Lower lobe of right lung (tissue), 2 donors: ENCODE measurements around the gene SCAMP5. TPM values are rescaled to one million over a fixed set of nuclear protein-coding genes. Genes with fewer than 3 reads are reported as not detected.

Experiments used
- ATAC-seq, 2 donors: fragments of 200-7000 bp; cut with Tn5 transposase; one replicate each; pipeline ENCODE4 v1.9.1; 2020 to 2022; ENCODE audit warnings: mild to moderate bottlenecking in 2 of 2, moderate library complexity in 2 of 2
- DNase-seq: peaks from one replicate; pipeline ENCODE4 v3.0.0-alpha.2; 2020
- H3K27ac ChIP-seq: fragments of 200-600 bp; one replicate; pipeline ENCODE4 v1.8.0; 2022
- H3K27me3 ChIP-seq: fragments of 200-600 bp; one replicate; pipeline ENCODE4 v1.8.0; 2022; ENCODE audit warnings: low read depth
- H3K36me3 ChIP-seq: fragments of 200-600 bp; one replicate; pipeline ENCODE4 v1.8.0; 2022; ENCODE audit warnings: mild to moderate bottlenecking
- H3K4me1 ChIP-seq: fragments of 200-600 bp; one replicate; pipeline ENCODE4 v1.8.0; 2022
- H3K4me3 ChIP-seq: fragments of 200-600 bp; one replicate; pipeline ENCODE4 v1.8.0; 2022; ENCODE audit warnings: mild to moderate bottlenecking
- H3K9me3 ChIP-seq: fragments of 200-600 bp; one replicate; pipeline ENCODE4 v1.8.0; 2022
- intact Hi-C: fragments of 100-400 bp; cut with DNase I; formaldehyde crosslinking; loops from one replicate; pipeline ENCODE4 v1.11.0; 2022
- total RNA-seq: library from RNA; stranded (reverse); fragmentation: NEBNext Ultra II Directional; extraction: Animal tissue kit (Norgen Biotek cat#: 25700); gene quantifications from one replicate; pipeline ENCODE4 v1.2.1, GENCODE V29; 2021
- TF ChIP-seq, protein P1 (sequence below): fragments of 200-600 bp; IDR thresholded peaks from one replicate; pipeline ENCODE4 v1.8.0; 2022; ENCODE audit warnings: antibody characterized with exemption, mild to moderate bottlenecking
- donor health status: DM: no; HTN: yes; CAD: no; lungs with severe emphysema.

The SCAMP5 gene
- total RNA-seq, 1 donor from 2014 or later, result 1.9 TPM

DNA sequence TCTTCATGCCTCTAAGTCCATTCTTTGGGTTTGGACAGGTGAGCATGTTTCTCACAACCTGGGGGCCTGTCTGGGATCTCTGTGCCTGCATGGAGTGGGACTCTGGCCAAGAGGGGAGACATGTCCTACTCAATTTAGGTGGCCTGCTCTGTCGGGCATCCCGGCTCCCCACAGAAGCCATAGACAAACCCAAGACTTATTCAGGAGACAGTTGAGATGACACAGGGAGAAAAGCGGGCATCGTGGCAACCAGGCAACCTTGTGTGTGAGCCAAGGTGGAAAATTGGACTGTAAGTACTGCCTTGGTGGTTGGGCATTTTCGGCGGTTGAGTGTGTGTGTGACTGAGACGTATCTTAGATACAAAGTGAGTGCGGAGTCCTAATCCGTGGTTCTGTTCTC lies 68.5 kb downstream of the SCAMP5 start:
- TF ChIP-seq, protein P1, sequence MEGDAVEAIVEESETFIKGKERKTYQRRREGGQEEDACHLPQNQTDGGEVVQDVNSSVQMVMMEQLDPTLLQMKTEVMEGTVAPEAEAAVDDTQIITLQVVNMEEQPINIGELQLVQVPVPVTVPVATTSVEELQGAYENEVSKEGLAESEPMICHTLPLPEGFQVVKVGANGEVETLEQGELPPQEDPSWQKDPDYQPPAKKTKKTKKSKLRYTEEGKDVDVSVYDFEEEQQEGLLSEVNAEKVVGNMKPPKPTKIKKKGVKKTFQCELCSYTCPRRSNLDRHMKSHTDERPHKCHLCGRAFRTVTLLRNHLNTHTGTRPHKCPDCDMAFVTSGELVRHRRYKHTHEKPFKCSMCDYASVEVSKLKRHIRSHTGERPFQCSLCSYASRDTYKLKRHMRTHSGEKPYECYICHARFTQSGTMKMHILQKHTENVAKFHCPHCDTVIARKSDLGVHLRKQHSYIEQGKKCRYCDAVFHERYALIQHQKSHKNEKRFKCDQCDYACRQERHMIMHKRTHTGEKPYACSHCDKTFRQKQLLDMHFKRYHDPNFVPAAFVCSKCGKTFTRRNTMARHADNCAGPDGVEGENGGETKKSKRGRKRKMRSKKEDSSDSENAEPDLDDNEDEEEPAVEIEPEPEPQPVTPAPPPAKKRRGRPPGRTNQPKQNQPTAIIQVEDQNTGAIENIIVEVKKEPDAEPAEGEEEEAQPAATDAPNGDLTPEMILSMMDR, result no peak
- intact Hi-C loops, result no loop called here
- no peak for DNase-seq
- no peak for ATAC-seq
- Histone ChIP-seq H3K27me3 (no peaks in the 10 kb centered on the region), H3K4me1 (peaks cover 35% of the 10 kb centered on the region), H3K36me3 (no peaks in the 10 kb centered on the region), H3K9me3 (no peaks in the 10 kb centered on the region), H3K27ac (no peak overlapping the region), H3K4me3 (no peak overlapping the region)

DNA sequence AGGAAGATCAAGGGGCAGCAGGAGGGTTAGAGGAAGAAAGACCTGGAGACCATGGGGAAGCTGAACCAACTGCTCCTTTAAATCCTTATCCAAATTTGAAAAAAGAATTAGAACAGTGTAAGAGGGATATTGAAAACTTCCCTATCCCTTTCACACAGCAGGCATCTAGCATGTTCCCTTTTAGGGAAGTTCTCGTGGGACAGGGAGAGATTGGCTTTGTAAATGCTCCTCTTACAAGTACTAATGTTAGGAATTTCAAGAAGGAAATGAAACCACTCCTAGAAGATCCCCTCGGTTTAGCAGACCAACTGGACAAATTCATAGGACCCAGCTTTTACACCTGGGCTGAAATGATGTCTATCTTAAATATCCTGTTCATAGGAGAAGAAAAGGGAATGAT lies 69.5 kb downstream of the SCAMP5 start:
- H3K27ac ChIP-seq, result no peak overlapping the region
- TF ChIP-seq, protein P1, result no peak
- H3K9me3 ChIP-seq, result no peaks in the 10 kb centered on the region
- ATAC-seq (no peak), DNase-seq (no peak)
- H3K4me1 ChIP-seq, result peaks cover 39% of the 10 kb centered on the region
- H3K27me3 ChIP-seq, result no peaks in the 10 kb centered on the region
- H3K36me3 ChIP-seq, result no peaks in the 10 kb centered on the region
- H3K4me3 ChIP-seq, result no peak overlapping the region
- intact Hi-C loops, result no loop called here

DNA sequence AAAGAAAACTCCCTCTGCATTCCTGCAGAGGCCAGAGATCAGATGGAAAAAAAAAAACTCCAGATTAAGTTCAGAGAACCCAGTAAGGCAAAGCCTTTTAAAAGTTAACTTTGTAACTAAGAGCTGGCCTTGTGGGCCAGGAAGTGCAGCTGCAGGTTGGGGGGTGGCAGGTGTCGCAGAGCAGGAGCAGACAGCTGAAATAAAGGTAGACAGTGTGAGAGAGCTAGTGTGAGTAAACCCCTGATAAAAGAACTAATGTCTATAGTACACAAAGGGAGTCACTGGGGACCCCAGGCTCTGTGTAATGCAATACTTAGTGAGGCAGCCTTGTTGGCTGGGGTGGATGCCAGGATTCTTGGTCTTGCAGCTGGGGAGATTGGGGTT lies 70.1 kb downstream of the SCAMP5 start:
- TF ChIP-seq, protein P1, result no peak
- no peaks in the 10 kb centered on the region for H3K36me3 ChIP-seq
- H3K27ac ChIP-seq, result no peak overlapping the region
- intact Hi-C loops, result no loop called here
- no peak for ATAC-seq
- H3K27me3 ChIP-seq, result no peaks in the 10 kb centered on the region
- H3K4me3 ChIP-seq, result no peak overlapping the region
- no peak for DNase-seq
- H3K9me3 ChIP-seq, result no peaks in the 10 kb centered on the region
- H3K4me1 ChIP-seq, result peaks cover 42% of the 10 kb centered on the region

DNA sequence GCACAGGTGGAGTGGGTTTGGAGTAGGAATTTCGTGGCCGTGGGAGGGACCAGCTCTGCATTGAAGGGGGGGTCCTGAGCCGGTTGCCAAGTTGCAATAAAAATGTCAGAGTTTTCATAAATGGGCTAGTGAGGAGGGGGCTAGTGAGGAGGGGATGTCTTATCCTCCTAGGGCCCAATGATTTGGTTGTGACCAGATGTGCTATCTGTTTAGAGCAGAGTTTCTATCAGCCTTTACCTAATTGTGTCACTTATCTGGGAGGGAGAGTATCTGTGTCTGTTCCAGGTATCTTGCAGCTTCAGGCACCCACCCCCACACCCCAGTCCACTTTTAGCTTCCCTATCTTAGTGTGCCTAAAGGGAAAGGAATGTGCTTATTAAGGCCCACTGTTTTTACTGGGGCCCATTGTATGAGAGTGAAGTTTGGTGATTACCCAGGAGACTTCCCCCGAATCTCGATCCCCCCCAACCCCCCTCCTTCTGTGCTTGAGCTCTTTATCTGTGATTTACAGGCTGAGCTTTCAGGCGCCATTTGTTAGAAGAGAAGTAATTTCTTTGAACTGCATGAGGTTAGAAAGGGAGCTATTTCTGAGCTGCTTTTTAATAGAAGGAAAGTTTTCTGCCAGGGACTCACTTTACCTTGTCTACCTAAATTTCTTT lies 70.6 kb downstream of the SCAMP5 start:
- TF ChIP-seq, protein P1, result no peak
- H3K27me3 ChIP-seq, result no peaks in the 10 kb centered on the region
- ATAC-seq, result peak in 1 of 2 donors; percentile 31
- peaks cover 42% of the 10 kb centered on the region for H3K4me1 ChIP-seq
- no peak overlapping the region for H3K27ac ChIP-seq
- no peak for DNase-seq
- intact Hi-C loops, result no loop called here
- H3K4me3 ChIP-seq, result no peak overlapping the region
- no peaks in the 10 kb centered on the region for H3K9me3 ChIP-seq
- H3K36me3 ChIP-seq, result no peaks in the 10 kb centered on the region

DNA sequence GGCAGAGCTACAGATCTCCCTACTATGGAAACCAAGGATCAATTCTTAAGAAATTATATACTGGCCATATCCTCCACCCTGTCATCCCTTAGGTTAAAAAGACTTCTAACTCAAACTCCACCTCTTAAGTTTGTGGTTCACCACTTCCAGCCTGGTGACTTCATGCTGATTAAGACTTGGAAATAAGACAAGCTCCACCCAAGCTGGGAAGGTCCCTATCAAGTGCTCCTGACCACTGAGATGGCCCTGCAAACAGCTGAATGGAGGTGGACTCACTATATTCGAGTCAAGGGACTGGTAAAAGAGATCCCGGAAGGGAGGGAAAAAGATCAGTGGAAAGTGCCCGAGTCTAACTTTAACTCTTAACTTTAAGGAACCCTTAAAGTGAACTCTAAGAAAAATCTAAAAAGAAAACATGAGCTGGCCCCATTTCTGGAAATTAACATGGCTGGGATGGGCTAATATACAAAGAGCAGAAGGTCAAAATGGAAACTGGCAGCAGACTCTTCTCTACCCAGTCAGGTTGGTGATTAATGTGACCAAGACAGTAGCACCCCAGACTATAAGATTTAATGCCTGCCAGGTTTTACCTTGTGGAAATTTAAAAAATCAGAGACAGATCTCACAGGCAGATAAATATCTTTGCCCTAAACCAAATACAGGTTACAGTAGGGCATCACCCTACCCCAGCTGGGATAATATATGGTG lies 71.9 kb downstream of the SCAMP5 start:
- Histone ChIP-seq H3K27ac (no peak overlapping the region), H3K4me3 (no peak overlapping the region), H3K27me3 (no peaks in the 10 kb centered on the region), H3K4me1 (peaks cover 37% of the 10 kb centered on the region), H3K36me3 (no peaks in the 10 kb centered on the region), H3K9me3 (no peaks in the 10 kb centered on the region)
- ATAC-seq (peak in 1 of 2 donors; percentile 34), DNase-seq (no peak)
- intact Hi-C loops, result no loop called here
- TF ChIP-seq, protein P1, result no peak
